HCT116 (cell line): ENCODE data around the gene CCDC183. TPM values are rescaled to one million over a fixed set of nuclear protein-coding genes. Genes with fewer than 3 reads are reported as not detected.

Experiments
- ATAC-seq: fragments of 200-7000 bp; cut with Tn5 transposase; 2 replicates; pipeline ENCODE4 v1.9.1; 2020; ENCODE audit warnings: mild to moderate bottlenecking, moderate library complexity
- BruUV-seq: library from RNA; stranded (reverse); fragments of 400-500 nt; replicated peaks from 2 replicates; lab custom pipeline; 2021; lab: Mats Ljungman, UMichigan
- CTCF ChIA-PET: fragments of 300-600 bp; sonication (Branson Sonifier 250); formaldehyde crosslinking; loops from one replicate; lab custom pipeline; 2021; ENCODE audit warnings: antibody characterized with exemption; lab: Charles Lee
- POLR2A ChIA-PET: fragments of 300-600, 350-600 bp; sonication (Branson Sonifier 250); formaldehyde crosslinking; loops from one replicate; lab custom pipeline; 2021; ENCODE audit warnings: antibody characterized with exemption; lab: Charles Lee
- RAD21 ChIA-PET, 2 experiments: fragments of 300-600 bp; sonication (Branson Sonifier 250); formaldehyde crosslinking; loops; one replicate each; lab custom pipeline; 2023; ENCODE audit warnings: low total read pairs in 2 of 2; ENCODE audit not compliant: uncharacterized antibody in 2 of 2, unreplicated experiment in 2 of 2, low non-redundant PET in 1 of 2; lab: Charles Lee
- DNase-seq: peaks from one replicate; pipeline ENCODE4 v3.0.0-alpha.2; 2010; ENCODE audit warnings: low read depth, low spot score
- H2AFZ ChIP-seq: fragments of 200-600 bp; shearing (Covaris generic), sonication (generic); 2 replicates; pipeline ENCODE4 v1.6.1; 2017; ENCODE audit warnings: low read depth, mixed run types, mixed read lengths, antibody characterized with exemption, low read length; ENCODE audit not compliant: poor library complexity, severe bottlenecking
- H3K27ac ChIP-seq: 2 replicates; pipeline ENCODE4 v1.5.1; 2012; ENCODE audit warnings: low read depth, low read length
- H3K27me3 ChIP-seq: fragments of 200-600 bp; sonication (generic); 2 replicates; pipeline ENCODE4 v1.6.1; 2016; ENCODE audit warnings: mixed run types, low read length, mixed read lengths; ENCODE audit not compliant: insufficient read depth
- H3K36me3 ChIP-seq, 2 experiments: fragments of 200-500 bp in 1 of 2; fragments of 200-600 bp in 1 of 2; sonication (Bioruptor generic) in 1 of 2; sonication (generic) in 1 of 2; 2 replicates each; pipeline versions ENCODE4 v1.5.1 to v1.6.1; 2014 to 2016; ENCODE audit warnings: low read length in 2 of 2, inconsistent platforms in 1 of 2, mixed read lengths in 1 of 2, mixed run types in 1 of 2; ENCODE audit not compliant: insufficient read depth in 2 of 2, control insufficient read depth in 1 of 2
- H3K4me1 ChIP-seq, 2 experiments: fragments of 200-600 bp in 1 of 2; sonication (generic) in 1 of 2; 2 replicates each; pipeline versions ENCODE4 v1.5.1 to v1.6.1; 2012 to 2017; ENCODE audit warnings: low read length in 2 of 2, inconsistent platforms in 1 of 2, mild to moderate bottlenecking in 1 of 2, mixed read lengths in 1 of 2, mixed run types in 1 of 2, moderate library complexity in 1 of 2; ENCODE audit not compliant: insufficient read depth in 2 of 2, control insufficient read depth in 1 of 2
- H3K4me2 ChIP-seq: fragments of 200-600 bp; sonication (generic); 2 replicates; pipeline ENCODE4 v1.6.1; 2017; ENCODE audit warnings: mixed run types, low read length, mixed read lengths
- H3K4me3 ChIP-seq, 2 experiments: fragments of 200-600 bp in 1 of 2; sonication (generic) in 1 of 2; replicated peaks in 1 of 2; 2 replicates each; pipeline ENCODE4 v1.5.1; 2011 to 2016; ENCODE audit warnings: low read length in 2 of 2, control low read depth in 1 of 2, low read depth in 1 of 2, mild to moderate bottlenecking in 1 of 2, mixed read lengths in 1 of 2, mixed run types in 1 of 2
- H3K79me2 ChIP-seq: fragments of 200-600 bp; sonication (generic); 2 replicates; pipeline ENCODE4 v1.6.1; 2017; ENCODE audit warnings: mild to moderate bottlenecking, mixed run types, low read length, moderate library complexity, mixed read lengths; ENCODE audit not compliant: insufficient read depth
- H3K9ac ChIP-seq: fragments of 200-600 bp; sonication (generic); 2 replicates; pipeline ENCODE4 v1.6.1; 2016; ENCODE audit warnings: low read length, mixed read lengths
- H3K9me2 ChIP-seq: fragments of 200-600 bp; sonication (generic), shearing (Covaris generic); 2 replicates; pipeline ENCODE4 v1.6.1; 2017; ENCODE audit warnings: mixed run types, mild to moderate bottlenecking, moderate library complexity; ENCODE audit not compliant: insufficient read depth
- H3K9me3 ChIP-seq, 2 experiments: fragments of 200-500 bp in 1 of 2; fragments of 200-600 bp in 1 of 2; sonication (Bioruptor generic) in 1 of 2; sonication (generic) in 1 of 2; 2 replicates each; pipeline ENCODE4 v1.6.1; 2014 to 2017; ENCODE audit warnings: low read length in 2 of 2, mixed read lengths in 2 of 2, inconsistent platforms in 1 of 2, low read depth in 1 of 2, mild to moderate bottlenecking in 1 of 2, mixed run types in 1 of 2, moderate library complexity in 1 of 2; ENCODE audit not compliant: control insufficient read depth in 1 of 2, insufficient read depth in 1 of 2
- H4K20me1 ChIP-seq: fragments of 200-600 bp; sonication (generic), shearing (Covaris generic); 2 replicates; pipeline ENCODE4 v1.6.1; 2017; ENCODE audit warnings: mixed run types, mild to moderate bottlenecking, moderate library complexity; ENCODE audit not compliant: insufficient read depth
- MAX ChIP-seq: IDR thresholded peaks from 2 replicates; pipeline ENCODE4 v1.6.1; 2012
- POLR2AphosphoS5 ChIP-seq: IDR thresholded peaks from 2 replicates; pipeline ENCODE4 v1.6.1; 2011; ENCODE audit warnings: mild to moderate bottlenecking, low read depth, low read length, moderate library complexity
- SRF ChIP-seq: IDR thresholded peaks from 2 replicates; pipeline ENCODE4 v1.6.1; 2012; ENCODE audit warnings: low read depth
- YY1 ChIP-seq: IDR thresholded peaks from 2 replicates; pipeline ENCODE4 v1.6.1; 2011; ENCODE audit warnings: low read length, low read depth, moderate library complexity, mild to moderate bottlenecking; ENCODE audit not compliant: insufficient replicate concordance; ENCODE audit errors: extremely low read depth
- ZBTB33 ChIP-seq: IDR thresholded peaks from 2 replicates; pipeline ENCODE4 v1.6.1; 2011; ENCODE audit warnings: mild to moderate bottlenecking, low read length, moderate library complexity; ENCODE audit not compliant: insufficient replicate concordance; ENCODE audit errors: extremely low read depth
- intact Hi-C: fragments of 100-400 bp; cut with micrococcal nuclease; formaldehyde crosslinking; loops from 2 replicates; pipeline ENCODE4 v1.10.0; 2022
- total RNA-seq: library from RNA; stranded (reverse); gene quantifications from one replicate; pipeline ENCODE4 v1.2.1, GENCODE V29; 2021; ENCODE audit not compliant: unreplicated experiment

Gene CCDC183
- total RNA-seq, 1 experiment from 2014 or later = 2.8 TPM

- BruUV-seq = no TSS peak
Observed at GRCh38 chr9:136777359-136777758, 18.8 kb upstream of the CCDC183 start.

More at GRCh38 chr9:136777359-136777758, 18.8 kb upstream of the CCDC183 start:
- CTCF ChIA-PET = interaction anchor here (0.9 to 1.5 kb wide), 4 partner anchors 11 to 459 kb away, joined by 3 to 4 read pairs (median 3); partner anchors contain the start of gene LCN8
- H3K9ac ChIP-seq = no peak overlapping the region
- H3K79me2 ChIP-seq = no peaks in the 10 kb centered on the region
- intact Hi-C loops = no loop called here
- H3K4me2 ChIP-seq = no peak overlapping the region
- H3K4me3 ChIP-seq = no peak overlapping the region
- no peaks in the 10 kb centered on the region for H3K27me3 ChIP-seq
- TF ChIP-seq YY1 (no peak), POLR2AphosphoS5 (no peak), ZBTB33 (no peak), MAX (no peak), SRF (no peak)
- no peaks in the 10 kb centered on the region for H3K9me2 ChIP-seq
- ATAC-seq = no peak
- POLR2A ChIA-PET = no interaction called here
- no peaks in the 10 kb centered on the region for H3K36me3 ChIP-seq
- no peaks in the 10 kb centered on the region for H4K20me1 ChIP-seq
- peaks cover 6 to 16% of the 10 kb centered on the region in 2 experiments; a peak in 2 of 4 replicates for H3K9me3 ChIP-seq
- DNase-seq = no peak
- no peak overlapping the region for H2AFZ ChIP-seq
- no peak overlapping the region for H3K27ac ChIP-seq
- RAD21 ChIA-PET = no interaction called here
- no peaks in the 10 kb centered on the region for H3K4me1 ChIP-seq
